A204.1 (cell line): ENCODE results near the gene POMGNT2.

Experiments
- FAIRE-seq: peaks from 2 replicates; lab custom pipeline; 2012; peaks lifted over from hg19 to GRCh38; lab: Jason Lieb, UNC

Gene POMGNT2

DNA sequence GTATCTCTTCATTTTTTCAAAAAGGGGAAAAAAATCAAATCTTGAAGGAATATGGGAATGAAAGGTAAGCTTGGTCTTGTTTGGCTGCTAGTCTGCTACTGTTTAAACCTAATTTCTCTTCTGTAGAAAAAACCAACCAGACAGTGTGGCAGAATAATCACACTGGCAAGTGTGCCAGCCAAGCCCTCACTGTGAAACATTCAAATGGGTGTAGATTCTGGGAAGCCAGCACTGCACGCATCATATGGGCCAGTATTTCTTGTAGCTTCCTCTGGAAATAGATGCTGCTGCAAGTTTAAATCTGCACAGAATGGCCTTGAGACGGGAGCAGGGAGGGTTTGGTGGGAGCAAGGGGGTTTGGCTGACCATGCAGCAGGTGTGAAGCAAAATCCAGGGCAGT lies 62.1 kb downstream of the POMGNT2 start:
- FAIRE-seq: no peak

GRCh38 chr3:43043071-43043766 lies 62.7 kb downstream of the POMGNT2 start:
- FAIRE-seq: no peak

- FAIRE-seq: no peak
Measured at GRCh38 chr3:43041517-43041916, 64.4 kb downstream of the POMGNT2 start.

DNA sequence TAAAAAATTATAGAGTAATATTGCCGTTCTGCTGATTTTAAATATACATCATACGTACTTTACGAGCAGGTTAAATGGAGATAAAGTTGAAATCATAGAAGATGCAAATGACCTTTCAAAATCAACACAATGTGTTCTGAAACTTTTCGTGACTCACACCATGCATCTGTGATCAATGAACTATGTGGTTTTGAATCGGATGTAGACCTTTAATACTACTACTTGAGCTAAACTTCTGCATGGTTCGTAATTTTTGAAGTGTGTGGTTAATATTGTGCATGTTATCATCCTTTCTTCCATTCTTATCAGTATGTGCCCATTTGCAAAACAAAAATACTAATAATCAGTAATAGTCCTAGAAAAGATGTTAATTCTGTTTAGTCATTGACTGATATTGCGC lies 67.9 kb downstream of the POMGNT2 start:
- peak; percentile 76 for FAIRE-seq

- FAIRE-seq: no peak
Measured at GRCh38 chr3:43036621-43037423, 69.1 kb downstream of the POMGNT2 start.

- no peak for FAIRE-seq
Measured at GRCh38 chr3:43035801-43036365, 70.0 kb downstream of the POMGNT2 start.

DNA sequence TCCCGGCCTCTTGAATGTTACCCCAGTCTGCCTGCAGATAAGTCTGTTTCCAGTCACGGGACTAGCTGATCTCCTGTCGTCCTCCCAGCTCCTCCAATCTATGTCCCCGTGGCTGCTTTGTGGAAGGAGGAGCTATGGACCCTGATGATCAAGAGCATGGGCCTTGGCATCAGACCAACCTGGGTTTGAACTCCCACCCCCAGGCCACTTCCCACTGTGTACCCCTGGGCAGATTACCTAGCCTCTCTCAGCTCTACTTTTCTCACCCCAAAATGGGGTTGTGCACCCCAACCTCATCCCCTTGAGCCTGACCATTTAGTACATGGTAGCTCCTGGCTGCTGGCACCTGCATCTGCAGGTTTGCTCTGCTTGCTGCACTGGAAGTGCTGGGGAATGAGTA lies 71.0 kb downstream of the POMGNT2 start:
- FAIRE-seq: no peak

DNA sequence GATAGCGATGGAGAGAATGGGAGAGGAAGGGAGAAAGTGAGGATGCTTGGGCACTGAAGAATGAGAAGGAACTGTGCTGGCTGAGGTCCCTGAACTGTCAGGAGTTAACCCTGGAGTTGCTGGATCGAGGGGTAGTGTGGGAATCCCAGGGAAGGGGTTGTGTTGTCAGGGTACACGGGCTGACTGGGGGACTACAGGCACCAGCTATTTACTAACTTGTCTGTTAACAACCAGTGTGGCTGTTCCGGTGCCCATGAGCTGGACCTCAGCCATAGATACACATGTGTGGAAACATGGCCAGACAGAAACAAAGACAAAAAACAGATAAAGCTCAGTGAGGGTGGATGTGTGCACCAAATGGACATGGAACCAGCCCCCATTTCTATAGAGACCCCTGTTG lies 71.7 kb downstream of the POMGNT2 start:
- FAIRE-seq: no peak

DNA sequence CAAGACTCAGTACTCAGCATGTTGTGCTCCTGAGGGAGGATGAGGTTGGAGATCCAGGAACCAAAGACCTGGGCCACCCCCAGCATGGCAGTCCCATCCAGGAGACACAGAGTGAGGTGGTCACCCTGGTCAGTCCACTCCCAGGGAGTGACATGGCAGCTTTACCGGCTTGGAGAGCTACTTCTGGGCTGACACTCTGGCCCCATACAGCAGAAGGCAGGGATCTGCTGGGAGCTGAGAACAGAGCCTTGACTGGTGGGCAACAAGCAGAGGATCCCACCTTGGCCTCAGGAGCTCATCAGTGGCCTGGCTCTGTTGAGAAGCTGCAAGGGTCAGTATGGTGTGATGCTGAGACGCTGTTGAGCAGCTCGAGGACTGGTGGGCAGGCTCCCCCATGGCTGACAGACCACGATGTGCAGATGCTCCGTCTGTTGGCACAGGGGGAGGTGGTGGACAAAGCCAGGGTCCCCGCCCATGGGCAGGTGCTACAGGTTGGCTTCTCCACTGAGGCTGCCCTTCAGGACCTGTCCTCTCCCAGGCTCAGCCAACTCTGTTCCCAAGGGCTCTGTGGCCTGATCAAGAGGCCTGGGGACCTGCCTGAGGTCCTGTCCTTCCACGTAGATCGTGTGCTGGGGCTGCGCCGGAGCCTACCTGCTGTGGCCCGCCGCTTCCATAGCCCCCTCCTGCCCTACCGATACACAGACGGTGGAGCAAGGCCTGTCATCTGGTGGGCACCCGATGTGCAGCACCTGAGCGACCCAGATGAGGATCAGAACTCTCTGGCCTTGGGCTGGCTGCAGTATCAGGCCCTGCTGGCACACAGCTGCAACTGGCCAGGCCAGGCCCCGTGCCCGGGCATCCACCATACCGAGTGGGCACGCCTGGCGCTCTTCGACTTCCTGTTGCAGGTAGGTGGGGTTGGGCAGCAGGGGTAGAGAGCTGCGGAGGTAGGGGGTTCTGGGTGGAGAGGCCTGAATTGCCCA lies 72.9 kb downstream of the POMGNT2 start:
- FAIRE-seq: no peak

DNA sequence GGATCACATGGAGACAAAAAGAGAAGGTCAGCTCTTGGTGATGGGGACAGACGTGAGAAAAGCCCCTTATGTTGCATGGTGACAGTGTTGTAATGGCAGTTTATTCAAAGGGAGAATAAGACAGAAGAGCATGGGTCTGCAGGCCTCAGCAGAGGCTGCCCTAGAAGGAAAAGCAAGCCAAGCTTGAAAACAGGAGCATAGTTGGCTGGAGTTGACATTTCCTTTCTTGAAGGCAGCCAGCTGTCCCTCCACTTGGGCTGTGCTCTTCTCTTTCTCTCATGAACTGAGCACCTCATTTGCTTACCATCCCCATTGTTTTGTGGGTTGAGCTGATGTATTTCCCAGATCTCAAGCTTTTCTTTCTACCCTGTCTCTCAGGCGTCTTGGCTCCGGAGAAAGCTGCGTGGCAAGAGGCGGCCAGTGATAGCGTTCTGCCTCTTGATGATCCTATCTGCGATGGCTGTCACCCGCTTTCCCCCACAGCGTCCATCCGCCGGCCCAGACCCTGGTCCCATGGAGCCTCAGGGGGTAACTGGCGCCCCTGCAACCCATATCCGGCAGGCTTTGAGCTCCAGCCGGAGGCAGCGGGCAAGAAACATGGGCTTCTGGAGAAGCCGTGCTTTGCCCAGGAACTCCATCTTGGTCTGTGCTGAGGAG lies 73.9 kb downstream of the POMGNT2 start:
- no peak for FAIRE-seq

GRCh38 chr3:43031485-43031884 lies 74.4 kb downstream of the POMGNT2 start:
- no peak for FAIRE-seq

DNA sequence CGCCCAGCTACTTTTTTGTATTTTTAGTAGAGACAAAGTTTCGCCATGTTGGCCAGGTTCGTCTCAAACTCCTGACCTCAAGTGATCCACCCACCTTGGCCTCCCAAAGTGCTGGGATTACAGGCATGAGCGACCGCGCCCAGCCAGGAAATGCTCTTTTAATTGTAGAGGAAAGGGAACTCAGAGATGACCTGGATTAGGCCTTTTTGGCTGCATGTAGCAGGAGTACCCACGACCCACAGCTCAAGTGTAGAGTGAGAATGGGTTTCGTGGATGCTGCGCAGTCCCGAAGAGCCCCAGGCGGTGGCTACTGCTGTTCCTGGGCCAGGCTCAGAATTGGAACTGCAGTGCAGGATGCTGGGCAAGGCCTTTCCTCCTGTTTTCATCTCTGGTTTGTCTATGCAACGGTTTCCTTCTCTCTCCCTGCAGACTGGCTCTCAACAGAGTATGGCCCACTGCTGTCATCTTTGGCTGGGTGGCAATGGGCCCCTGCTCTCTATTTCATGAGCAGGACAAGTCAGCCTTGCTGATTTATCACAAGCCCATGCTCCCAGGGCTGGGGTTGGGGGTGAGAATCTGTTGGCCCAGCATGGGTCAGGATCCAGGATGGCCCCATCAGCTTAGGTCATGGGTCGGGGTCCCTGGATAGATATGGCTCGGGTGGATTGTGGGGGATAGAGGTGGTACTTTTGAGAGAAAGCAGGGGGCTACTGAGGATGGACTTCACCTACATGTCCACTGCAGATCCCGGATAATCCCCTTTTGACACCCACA lies 75.5 kb downstream of the POMGNT2 start:
- FAIRE-seq: no peak
